Spleen (tissue), 11 donors: ENCODE results near the gene CUEDC1. TPM values are rescaled to one million over a fixed set of nuclear protein-coding genes. Genes with fewer than 3 reads are reported as not detected.

Source experiments
- DNase-seq: peaks from one replicate; pipeline ENCODE4 v3.0.0-alpha.2; 2020
- H3K27ac ChIP-seq, 8 donors: fragments of 200-600 bp; sonication (generic) in 7 of 8; 1 replicate in 4 of 8; 2 replicates in 4 of 8; pipeline versions ENCODE4 v1.5.0 to v1.8.0; 2016 to 2021; ENCODE audit warnings: inconsistent platforms in 4 of 8, mild to moderate bottlenecking in 4 of 8, moderate library complexity in 1 of 8
- H3K27me3 ChIP-seq, 7 donors: fragments of 200-600 bp; sonication (generic) in 6 of 7; replicated peaks in 1 of 7; 1 replicate in 4 of 7; 2 replicates in 3 of 7; pipeline versions ENCODE4 v1.5.0 to v1.8.0; 2016 to 2021; ENCODE audit warnings: inconsistent platforms in 3 of 7, mild to moderate bottlenecking in 1 of 7
- H3K36me3 ChIP-seq, 6 donors: fragments of 200-600 bp; sonication (generic) in 5 of 6; 1 replicate in 4 of 6; 2 replicates in 2 of 6; pipeline versions ENCODE4 v1.5.0 to v1.8.0; 2016 to 2021; ENCODE audit warnings: inconsistent platforms in 2 of 6
- H3K4me1 ChIP-seq, 6 donors: fragments of 200-600 bp; sonication (generic) in 5 of 6; 1 replicate in 3 of 6; 2 replicates in 3 of 6; pipeline versions ENCODE4 v1.5.0 to v1.8.0; 2016 to 2021; ENCODE audit warnings: inconsistent platforms in 3 of 6
- H3K4me3 ChIP-seq, 8 donors: fragments of 200-600 bp; sonication (generic) in 7 of 8; 1 replicate in 4 of 8; 2 replicates in 4 of 8; pipeline versions ENCODE4 v1.5.0 to v1.8.0; 2016 to 2021; ENCODE audit warnings: inconsistent platforms in 4 of 8, mild to moderate bottlenecking in 4 of 8, moderate library complexity in 2 of 8
- H3K9me3 ChIP-seq, 8 donors: fragments of 200-600 bp; sonication (generic) in 7 of 8; 1 replicate in 4 of 8; 2 replicates in 4 of 8; pipeline versions ENCODE4 v1.5.0 to v1.8.0; 2016 to 2021; ENCODE audit warnings: inconsistent platforms in 4 of 8
- CTCF ChIP-seq, 11 experiments: fragments of 200-600 bp in 7 of 11; fragments of 450-650 bp in 4 of 11; sonication (generic) in 4 of 11; IDR thresholded peaks in 8 of 11; conservative IDR thresholded peaks in 3 of 11; 1 replicate in 7 of 11; 2 replicates in 4 of 11; pipeline versions ENCODE4 v1.4.0 to v1.8.0; 2016 to 2021; ENCODE audit warnings: antibody characterized with exemption in 11 of 11, inconsistent platforms in 4 of 11, mild to moderate bottlenecking in 1 of 11
- POLR2A ChIP-seq, 3 donors: fragments of 450-650 bp; IDR thresholded peaks; one replicate each; pipeline ENCODE4 v1.5.1; 2017; ENCODE audit warnings: antibody characterized with exemption in 3 of 3, mild to moderate bottlenecking in 1 of 3
- POLR2AphosphoS5 ChIP-seq, 3 donors: sonication (generic); formaldehyde crosslinking; IDR thresholded peaks; one replicate each; pipeline ENCODE4 v1.5.1; 2017; ENCODE audit warnings: antibody characterized with exemption in 3 of 3
- WGBS, 5 donors: extraction: QIAGEN DNeasy Blood & Tissue Kit in 3 of 5; methylation state at CpG; one replicate each; pipeline versions ENCODE4 v1.1.5 to v1.1.7; 2013 to 2018; 5-methylcytosine and 5-hydroxymethylcytosine counted together
- intact Hi-C: fragments of 100-400 bp; cut with DNase I; formaldehyde crosslinking; loops from one replicate; pipeline ENCODE4 v1.15.0; 2023; ENCODE audit warnings: low total_unique reads
- polyA plus RNA-seq, 3 donors: library from polyadenylated mRNA; stranded (reverse); fragments of 200-250 nt; gene quantifications; one replicate each; pipeline ENCODE4 v1.2.1, GENCODE V29; 2013
- total RNA-seq, 7 donors: library from RNA; depleted of rRNA in 3 of 7; stranded (reverse); fragments of >200 nt in 3 of 7; fragmentation: NEBNext Ultra II Directional in 4 of 7; extraction: Animal tissue kit (Norgen Biotek cat#: 25700) in 4 of 7; gene quantifications; one replicate each; pipeline versions ENCODE4 v1.1.0 to v1.2.1, GENCODE V29; 2016 to 2021
- donor health status: healthy with polysubstance abuse.
- donor health status: DM: no; HTN: no; CAD: no; lungs with moderate emphysema.
- donor health status: DM: no; HTN: no; CAD: no.
- donor health status: Bipolar disorder and iron deficiency.
- donor health status: healthy.
- donor health status: DM: no; HTN: no; CAD: no.
- donor health status: DM: yes; HTN: yes; CAD: no.

CUEDC1 gene
- total and polyA plus RNA-seq, 10 donors: 5.4 to 23.5 (median 15.6) TPM

- intact Hi-C loops: loop anchor here (10.0 kb wide), 1 partner anchor 215 kb away; no protein-coding TSS in a partner anchor
- Histone ChIP-seq H3K27me3 (no peaks in the 10 kb centered on the region), H3K27ac (peak overlapping the region; percentile 29 to 86 (median 70)), H3K4me3 (no peak overlapping the region), H3K4me1 (peaks cover 29 to 93% (median 58%) of the 10 kb centered on the region in 6 donors), H3K9me3 (no peaks in the 10 kb centered on the region), H3K36me3 (no peaks in the 10 kb centered on the region)
- TF ChIP-seq POLR2AphosphoS5 (IDR thresholded peaks at IDR 0.05): peak; percentile 30 to 59 (median 48)
- no peak for TF ChIP-seq CTCF (IDR thresholded peaks at IDR 0.05 in 8 of 11, conservative IDR thresholded peaks at IDR 0.05 in 3 of 11)
- no peak for TF ChIP-seq POLR2A (IDR thresholded peaks at IDR 0.05)
- WGBS, 5 donors: 68 to 85% (median 83%) methylated on average over 4 of the region's 4 CpGs
- peak; percentile 88 for DNase-seq
Measured at GRCh38 chr17:57899822-57900221, 55.4 kb downstream of the CUEDC1 start.

GRCh38 chr17:57899391-57899790, 55.8 kb downstream of the CUEDC1 start:
- no peak for DNase-seq
- Histone ChIP-seq H3K4me1 (peaks cover 29 to 93% (median 55%) of the 10 kb centered on the region in 6 donors), H3K27ac (peak overlapping the region; percentile 29 to 86 (median 70)), H3K4me3 (no peak overlapping the region), H3K36me3 (no peaks in the 10 kb centered on the region), H3K27me3 (no peaks in the 10 kb centered on the region), H3K9me3 (no peaks in the 10 kb centered on the region)
- TF ChIP-seq CTCF (IDR thresholded peaks at IDR 0.05 in 8 of 11, conservative IDR thresholded peaks at IDR 0.05 in 3 of 11): no peak
- TF ChIP-seq POLR2A (IDR thresholded peaks at IDR 0.05): no peak
- no peak for TF ChIP-seq POLR2AphosphoS5 (IDR thresholded peaks at IDR 0.05)
- intact Hi-C loops: loop anchor here (10.0 kb wide), 1 partner anchor 215 kb away; no protein-coding TSS in a partner anchor
- WGBS, 5 donors: 59 to 70% (median 65%) methylated on average over 8 of the region's 8 CpGs

GRCh38 chr17:57898487-57899311, 56.5 kb downstream of the CUEDC1 start:
- H3K27me3 ChIP-seq: no peaks in the 10 kb centered on the region
- H3K36me3 ChIP-seq: no peaks in the 10 kb centered on the region
- no peak for DNase-seq
- WGBS, 5 donors: 70 to 83% (median 79%) methylated on average over 4 to 9 of the region's 9 CpGs
- H3K9me3 ChIP-seq: no peaks in the 10 kb centered on the region
- peak overlapping the region in 7 of 8 donors; percentile 29 to 86 (median 73) for H3K27ac ChIP-seq
- peaks cover 28 to 93% (median 51%) of the 10 kb centered on the region in 6 donors for H3K4me1 ChIP-seq
- intact Hi-C loops: loop anchor here (10.0 kb wide), 1 partner anchor 216 kb away; no protein-coding TSS in a partner anchor
- TF ChIP-seq CTCF (IDR thresholded peaks at IDR 0.05 in 8 of 11, conservative IDR thresholded peaks at IDR 0.05 in 3 of 11) (no peak), POLR2AphosphoS5 (IDR thresholded peaks at IDR 0.05) (peak in 1 of 3 donors; percentile 42)
- H3K4me3 ChIP-seq: no peak overlapping the region
